ENCODE measurements around the gene FOXC1. TPM values are rescaled to one million over a fixed set of nuclear protein-coding genes. Genes with fewer than 3 reads are reported as not detected.

Gene FOXC1
- total and polyA plus RNA-seq, 4 donors, result 0.08 to 0.33 (median 0.14) TPM

DNA sequence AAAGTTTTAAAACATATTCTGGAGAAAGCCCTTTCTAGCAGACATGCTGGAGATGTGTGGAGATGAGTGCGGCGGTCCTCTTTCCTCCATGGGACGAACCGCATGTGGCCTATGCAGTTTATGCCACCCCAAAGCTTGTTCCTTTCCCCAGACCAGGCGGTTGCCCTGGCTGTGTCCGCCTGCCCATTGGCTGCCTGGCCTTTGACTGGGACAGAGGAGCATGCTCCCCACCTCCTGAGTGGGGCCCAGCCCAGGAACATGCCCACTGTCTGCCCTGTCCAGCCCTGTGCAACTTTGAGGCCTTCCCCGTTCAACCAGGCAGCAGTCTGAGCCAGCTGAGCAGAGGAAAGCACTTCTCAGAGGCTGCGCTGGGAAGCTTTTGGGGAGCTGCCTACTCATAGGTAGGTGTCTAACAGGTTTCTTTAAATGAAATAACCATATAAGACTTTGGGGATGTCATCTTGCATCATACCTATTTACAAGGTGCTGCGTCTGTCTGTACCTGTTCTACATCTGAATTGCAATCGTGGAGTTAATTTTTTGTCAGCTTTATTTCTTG, 20.6 kb downstream of the FOXC1 start:
- TF ChIP-seq NR2F2 (IDR thresholded peaks at IDR 0.05) (no peak), HNF4A (conservative IDR thresholded peaks at IDR 0.05) (no peak), EGR1 (IDR thresholded peaks at IDR 0.05; ENCODE audit: low read depth in 2 of 2) (no peak), JUND (IDR thresholded peaks at IDR 0.05) (no peak), YY1 (IDR thresholded peaks at IDR 0.05) (no peak), SP1 (IDR thresholded peaks at IDR 0.05) (no peak), HNF4G (IDR thresholded peaks at IDR 0.05) (no peak), GABPA (IDR thresholded peaks at IDR 0.05 in 1 of 2, conservative IDR thresholded peaks at IDR 0.05 in 1 of 2) (no peak), FOXA2 (IDR thresholded peaks at IDR 0.05) (no peak), RXRA (IDR thresholded peaks at IDR 0.05) (no peak), FOXA1 (IDR thresholded peaks at IDR 0.05) (no peak)
- TF ChIP-seq, protein P1, sequence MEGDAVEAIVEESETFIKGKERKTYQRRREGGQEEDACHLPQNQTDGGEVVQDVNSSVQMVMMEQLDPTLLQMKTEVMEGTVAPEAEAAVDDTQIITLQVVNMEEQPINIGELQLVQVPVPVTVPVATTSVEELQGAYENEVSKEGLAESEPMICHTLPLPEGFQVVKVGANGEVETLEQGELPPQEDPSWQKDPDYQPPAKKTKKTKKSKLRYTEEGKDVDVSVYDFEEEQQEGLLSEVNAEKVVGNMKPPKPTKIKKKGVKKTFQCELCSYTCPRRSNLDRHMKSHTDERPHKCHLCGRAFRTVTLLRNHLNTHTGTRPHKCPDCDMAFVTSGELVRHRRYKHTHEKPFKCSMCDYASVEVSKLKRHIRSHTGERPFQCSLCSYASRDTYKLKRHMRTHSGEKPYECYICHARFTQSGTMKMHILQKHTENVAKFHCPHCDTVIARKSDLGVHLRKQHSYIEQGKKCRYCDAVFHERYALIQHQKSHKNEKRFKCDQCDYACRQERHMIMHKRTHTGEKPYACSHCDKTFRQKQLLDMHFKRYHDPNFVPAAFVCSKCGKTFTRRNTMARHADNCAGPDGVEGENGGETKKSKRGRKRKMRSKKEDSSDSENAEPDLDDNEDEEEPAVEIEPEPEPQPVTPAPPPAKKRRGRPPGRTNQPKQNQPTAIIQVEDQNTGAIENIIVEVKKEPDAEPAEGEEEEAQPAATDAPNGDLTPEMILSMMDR (IDR thresholded peaks at IDR 0.05; ENCODE audit: low read depth, low read length, missing input control), result no peak
- TF ChIP-seq, protein P2, sequence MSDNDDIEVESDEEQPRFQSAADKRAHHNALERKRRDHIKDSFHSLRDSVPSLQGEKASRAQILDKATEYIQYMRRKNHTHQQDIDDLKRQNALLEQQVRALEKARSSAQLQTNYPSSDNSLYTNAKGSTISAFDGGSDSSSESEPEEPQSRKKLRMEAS (IDR thresholded peaks at IDR 0.05), result no peak
- TF ChIP-seq, protein P3, sequence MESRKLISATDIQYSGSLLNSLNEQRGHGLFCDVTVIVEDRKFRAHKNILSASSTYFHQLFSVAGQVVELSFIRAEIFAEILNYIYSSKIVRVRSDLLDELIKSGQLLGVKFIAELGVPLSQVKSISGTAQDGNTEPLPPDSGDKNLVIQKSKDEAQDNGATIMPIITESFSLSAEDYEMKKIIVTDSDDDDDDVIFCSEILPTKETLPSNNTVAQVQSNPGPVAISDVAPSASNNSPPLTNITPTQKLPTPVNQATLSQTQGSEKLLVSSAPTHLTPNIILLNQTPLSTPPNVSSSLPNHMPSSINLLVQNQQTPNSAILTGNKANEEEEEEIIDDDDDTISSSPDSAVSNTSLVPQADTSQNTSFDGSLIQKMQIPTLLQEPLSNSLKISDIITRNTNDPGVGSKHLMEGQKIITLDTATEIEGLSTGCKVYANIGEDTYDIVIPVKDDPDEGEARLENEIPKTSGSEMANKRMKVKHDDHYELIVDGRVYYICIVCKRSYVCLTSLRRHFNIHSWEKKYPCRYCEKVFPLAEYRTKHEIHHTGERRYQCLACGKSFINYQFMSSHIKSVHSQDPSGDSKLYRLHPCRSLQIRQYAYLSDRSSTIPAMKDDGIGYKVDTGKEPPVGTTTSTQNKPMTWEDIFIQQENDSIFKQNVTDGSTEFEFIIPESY (IDR thresholded peaks at IDR 0.05), result no peak
- H3K36me3 ChIP-seq (ENCODE audit: control insufficient read depth in 4 of 4, insufficient read depth in 3 of 4, low read depth in 1 of 4, low read length in 3 of 4), result no peaks in the 10 kb centered on the region
- H3K9me3 ChIP-seq (ENCODE audit: control insufficient read depth in 4 of 4, low read length in 3 of 4), result no peaks in the 10 kb centered on the region
- DNase-seq (ENCODE audit: low spot score), result no peak
- WGBS, result 97% methylated on average over 10 of the region's 10 CpGs
- H3K4me1 ChIP-seq (ENCODE audit: control insufficient read depth in 4 of 4, insufficient read depth in 4 of 4, low read length in 3 of 4), result peaks cover 0 to 2% (median 1%) of the 10 kb centered on the region in 4 donors
- no peak overlapping the region for H3K4me3 ChIP-seq (ENCODE audit: low read depth in 1 of 3, low read length in 3 of 3)
- H3K9ac ChIP-seq (ENCODE audit: low read depth in 1 of 2, low read length in 2 of 2), result no peak overlapping the region
- no peak overlapping the region for H3K27ac ChIP-seq (ENCODE audit: low read depth in 1 of 2, low read length in 2 of 2)
- H3K27me3 ChIP-seq (ENCODE audit: control insufficient read depth in 4 of 4, insufficient read depth in 4 of 4, low read length in 3 of 4), result peaks cover 0 to 5% (median 2%) of the 10 kb centered on the region in 4 donors

DNA sequence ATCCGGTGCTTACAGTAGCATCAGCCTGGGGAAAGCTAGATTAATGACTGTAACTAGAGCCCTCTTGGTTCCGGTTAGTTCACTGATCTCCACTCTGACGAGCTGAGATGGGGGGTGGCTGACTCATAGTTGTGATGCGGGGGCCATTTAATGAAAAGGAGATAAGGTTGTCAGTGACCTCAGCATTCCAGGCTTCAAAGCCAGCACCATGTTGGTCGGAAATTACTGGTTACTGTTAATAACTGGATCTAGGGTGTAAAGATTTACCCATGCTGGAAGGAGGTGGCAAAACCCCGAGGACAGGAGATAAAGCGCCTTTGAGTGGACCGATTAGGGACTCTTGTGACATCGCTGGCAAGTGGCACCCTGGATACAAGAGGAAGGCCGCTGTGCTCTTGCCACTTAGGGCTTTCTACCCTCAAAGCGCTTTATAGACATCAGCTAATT, 21.1 kb downstream of the FOXC1 start:
- no peaks in the 10 kb centered on the region for H3K9me3 ChIP-seq (ENCODE audit: control insufficient read depth in 4 of 4, low read length in 3 of 4)
- H3K4me3 ChIP-seq (ENCODE audit: low read depth in 1 of 3, low read length in 3 of 3), result no peak overlapping the region
- no peak for DNase-seq (ENCODE audit: low spot score)
- no peaks in the 10 kb centered on the region for H3K4me1 ChIP-seq (ENCODE audit: control insufficient read depth in 4 of 4, insufficient read depth in 4 of 4, low read length in 3 of 4)
- no peak overlapping the region for H3K27ac ChIP-seq (ENCODE audit: low read depth in 1 of 2, low read length in 2 of 2)
- 94% methylated on average over 11 of the region's 11 CpGs for WGBS
- TF ChIP-seq HNF4G (IDR thresholded peaks at IDR 0.05), result no peak
- TF ChIP-seq TAF1 (conservative IDR thresholded peaks at IDR 0.05), result no peak
- H3K9ac ChIP-seq (ENCODE audit: low read depth in 1 of 2, low read length in 2 of 2), result no peak overlapping the region
- H3K36me3 ChIP-seq (ENCODE audit: control insufficient read depth in 4 of 4, insufficient read depth in 3 of 4, low read depth in 1 of 4, low read length in 3 of 4), result no peaks in the 10 kb centered on the region
- peaks cover 0 to 4% (median under 1%) of the 10 kb centered on the region in 4 donors for H3K27me3 ChIP-seq (ENCODE audit: control insufficient read depth in 4 of 4, insufficient read depth in 4 of 4, low read length in 3 of 4)

DNA sequence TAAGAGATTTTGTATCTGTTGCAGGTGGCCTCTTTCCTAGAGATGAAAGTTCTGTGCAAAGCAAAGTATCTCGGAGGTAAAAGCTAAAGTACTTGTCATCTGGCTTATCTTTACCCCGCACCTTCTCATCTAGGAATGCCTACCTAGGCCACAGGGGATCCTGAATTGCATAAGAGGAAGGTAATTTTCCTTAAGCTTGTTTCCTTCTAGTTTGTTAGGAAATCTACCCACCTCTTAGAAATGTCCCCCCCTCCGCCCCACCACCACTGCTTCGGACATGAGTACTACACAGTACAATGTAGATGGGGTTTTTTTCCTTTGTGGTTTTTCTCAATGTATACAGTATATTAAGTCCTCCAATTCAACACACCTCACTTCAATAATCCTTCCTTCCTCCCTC, 21.5 kb downstream of the FOXC1 start:
- H3K4me1 ChIP-seq (ENCODE audit: control insufficient read depth in 4 of 4, insufficient read depth in 4 of 4, low read length in 3 of 4), result no peaks in the 10 kb centered on the region
- DNase-seq (ENCODE audit: low spot score), result no peak
- H3K9ac ChIP-seq (ENCODE audit: low read depth in 1 of 2, low read length in 2 of 2), result no peak overlapping the region
- H3K4me3 ChIP-seq (ENCODE audit: low read depth in 1 of 3, low read length in 3 of 3), result no peak overlapping the region
- no peaks in the 10 kb centered on the region for H3K9me3 ChIP-seq (ENCODE audit: control insufficient read depth in 4 of 4, low read length in 3 of 4)
- no peaks in the 10 kb centered on the region for H3K36me3 ChIP-seq (ENCODE audit: control insufficient read depth in 4 of 4, insufficient read depth in 3 of 4, low read depth in 1 of 4, low read length in 3 of 4)
- H3K27ac ChIP-seq (ENCODE audit: low read depth in 1 of 2, low read length in 2 of 2), result no peak overlapping the region
- H3K27me3 ChIP-seq (ENCODE audit: control insufficient read depth in 4 of 4, insufficient read depth in 4 of 4, low read length in 3 of 4), result peaks cover 0 to 4% (median 0%) of the 10 kb centered on the region in 4 donors
- no peak for TF ChIP-seq JUND (IDR thresholded peaks at IDR 0.05)
- WGBS, result 97% methylated on average over 4 of the region's 4 CpGs
